ENCODE measurements around the gene SHC4. TPM values are rescaled to one million over a fixed set of nuclear protein-coding genes. Genes with fewer than 3 reads are reported as not detected.

SHC4 gene
- polyA plus RNA-seq, 1 of the 3 experiments (the other 2 are of a cell fraction): 1.6 TPM

DNA sequence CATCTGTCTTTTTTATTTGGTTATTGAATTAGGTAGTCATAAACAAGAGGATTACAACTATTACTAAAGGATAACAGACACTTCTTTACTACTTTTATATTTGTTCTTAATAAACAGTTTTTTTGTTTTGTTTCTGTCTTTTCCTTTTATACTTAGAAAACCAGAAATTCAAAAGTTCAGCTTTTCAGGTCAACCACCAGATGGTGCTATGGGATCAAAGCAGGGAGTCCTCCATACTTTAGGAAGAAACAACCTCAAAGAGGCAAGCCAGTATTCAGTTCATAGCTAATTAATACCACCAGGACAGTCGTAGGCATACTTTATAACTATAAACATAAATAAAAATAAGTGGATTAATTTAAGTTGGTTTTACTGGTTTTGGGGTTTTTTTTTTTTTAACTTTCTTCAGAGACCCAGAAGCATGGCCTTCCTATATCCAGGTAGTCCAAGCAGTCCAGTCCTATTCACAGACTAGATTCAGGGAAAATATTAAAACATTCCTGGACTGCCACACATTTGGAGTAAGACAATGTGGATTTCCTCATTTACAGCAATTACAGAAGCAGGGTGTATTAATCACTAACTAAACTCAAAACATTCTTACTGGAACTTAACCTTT, 101.8 kb downstream of the SHC4 start:
- CTCF ChIA-PET: interaction anchor here (0.5 to 4.1 kb wide), 69 partner anchors 8 to 1454 kb away, joined by 3 to 68 read pairs (median 4); partner anchors contain the start of genes CEP152, COPS2, EID1 and FGF7
- no peak overlapping the region for H3K4me2 ChIP-seq
- no peak overlapping the region; the same call in 1 of the 2 replicates for H2AFZ ChIP-seq (ENCODE audit: low read depth)
- POLR2A ChIA-PET: interaction anchor here (1.0 to 1.1 kb wide), 2 partner anchors 16 kb away, joined by 3 read pairs; partner anchors contain the start of gene EID1
- 0% methylated on average over 1 of the region's 1 CpG for WGBS (ENCODE audit: low lambda C conversion rate)
- no peak overlapping the region for H3K4me3 ChIP-seq (ENCODE audit: low read depth in 2 of 2, low read length in 1 of 2)
- no peaks in the 10 kb centered on the region for H3K9me2 ChIP-seq
- peaks cover 1 to 31% of the 10 kb centered on the region in 2 experiments; a peak in 3 of 4 replicates for H3K4me1 ChIP-seq (ENCODE audit: control insufficient read depth in 1 of 2, insufficient read depth in 2 of 2, low read depth in 1 of 2, low read length in 1 of 2)
- H4K20me1 ChIP-seq (ENCODE audit: insufficient read depth): no peaks in the 10 kb centered on the region
- H3F3A ChIP-seq (replicated peaks; ENCODE audit: insufficient read depth): peaks cover 12% of the 10 kb centered on the region
- H3K9ac ChIP-seq: no peak overlapping the region
- DNase-seq: peak; percentile 58
- no peak for TF ChIP-seq GABPA (IDR thresholded peaks at IDR 0.05; ENCODE audit: low read depth)
- no peak for TF ChIP-seq EP300 (IDR thresholded peaks at IDR 0.05; ENCODE audit: borderline replicate concordance in 1 of 2, low read depth in 1 of 2, low read length in 1 of 2)
- peak; percentile 94 for TF ChIP-seq SMC3 (IDR thresholded peaks at IDR 0.05; ENCODE audit: low read depth, low read length)
- TF ChIP-seq, protein P1, sequence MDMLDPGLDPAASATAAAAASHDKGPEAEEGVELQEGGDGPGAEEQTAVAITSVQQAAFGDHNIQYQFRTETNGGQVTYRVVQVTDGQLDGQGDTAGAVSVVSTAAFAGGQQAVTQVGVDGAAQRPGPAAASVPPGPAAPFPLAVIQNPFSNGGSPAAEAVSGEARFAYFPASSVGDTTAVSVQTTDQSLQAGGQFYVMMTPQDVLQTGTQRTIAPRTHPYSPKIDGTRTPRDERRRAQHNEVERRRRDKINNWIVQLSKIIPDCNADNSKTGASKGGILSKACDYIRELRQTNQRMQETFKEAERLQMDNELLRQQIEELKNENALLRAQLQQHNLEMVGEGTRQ (IDR thresholded peaks at IDR 0.05; ENCODE audit: borderline replicate concordance, low read depth, low read length): no peak
- TF ChIP-seq TCF12 (IDR thresholded peaks at IDR 0.05): 0 out of 2 replicates have a peak, but pooled peaks have one; percentile 12
- TF ChIP-seq NFIC (IDR thresholded peaks at IDR 0.05; ENCODE audit: borderline replicate concordance): no peak
- peak; percentile 99 for TF ChIP-seq RAD21 (IDR thresholded peaks at IDR 0.05; ENCODE audit: low read length)
- no peak for TF ChIP-seq CHD2 (IDR thresholded peaks at IDR 0.05; ENCODE audit: low read length, partially characterized antibody)
- no peak for TF ChIP-seq ELF1 (IDR thresholded peaks at IDR 0.05)
- TF ChIP-seq, protein P2, sequence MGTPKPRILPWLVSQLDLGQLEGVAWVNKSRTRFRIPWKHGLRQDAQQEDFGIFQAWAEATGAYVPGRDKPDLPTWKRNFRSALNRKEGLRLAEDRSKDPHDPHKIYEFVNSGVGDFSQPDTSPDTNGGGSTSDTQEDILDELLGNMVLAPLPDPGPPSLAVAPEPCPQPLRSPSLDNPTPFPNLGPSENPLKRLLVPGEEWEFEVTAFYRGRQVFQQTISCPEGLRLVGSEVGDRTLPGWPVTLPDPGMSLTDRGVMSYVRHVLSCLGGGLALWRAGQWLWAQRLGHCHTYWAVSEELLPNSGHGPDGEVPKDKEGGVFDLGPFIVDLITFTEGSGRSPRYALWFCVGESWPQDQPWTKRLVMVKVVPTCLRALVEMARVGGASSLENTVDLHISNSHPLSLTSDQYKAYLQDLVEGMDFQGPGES (IDR thresholded peaks at IDR 0.05; ENCODE audit: low read depth, low read length): no peak
- TF ChIP-seq, protein P3, sequence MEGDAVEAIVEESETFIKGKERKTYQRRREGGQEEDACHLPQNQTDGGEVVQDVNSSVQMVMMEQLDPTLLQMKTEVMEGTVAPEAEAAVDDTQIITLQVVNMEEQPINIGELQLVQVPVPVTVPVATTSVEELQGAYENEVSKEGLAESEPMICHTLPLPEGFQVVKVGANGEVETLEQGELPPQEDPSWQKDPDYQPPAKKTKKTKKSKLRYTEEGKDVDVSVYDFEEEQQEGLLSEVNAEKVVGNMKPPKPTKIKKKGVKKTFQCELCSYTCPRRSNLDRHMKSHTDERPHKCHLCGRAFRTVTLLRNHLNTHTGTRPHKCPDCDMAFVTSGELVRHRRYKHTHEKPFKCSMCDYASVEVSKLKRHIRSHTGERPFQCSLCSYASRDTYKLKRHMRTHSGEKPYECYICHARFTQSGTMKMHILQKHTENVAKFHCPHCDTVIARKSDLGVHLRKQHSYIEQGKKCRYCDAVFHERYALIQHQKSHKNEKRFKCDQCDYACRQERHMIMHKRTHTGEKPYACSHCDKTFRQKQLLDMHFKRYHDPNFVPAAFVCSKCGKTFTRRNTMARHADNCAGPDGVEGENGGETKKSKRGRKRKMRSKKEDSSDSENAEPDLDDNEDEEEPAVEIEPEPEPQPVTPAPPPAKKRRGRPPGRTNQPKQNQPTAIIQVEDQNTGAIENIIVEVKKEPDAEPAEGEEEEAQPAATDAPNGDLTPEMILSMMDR (IDR thresholded peaks at IDR 0.05): peak; percentile 98
- TF ChIP-seq RFX5 (IDR thresholded peaks at IDR 0.05; ENCODE audit: low read length): no peak
- TF ChIP-seq, protein P4, sequence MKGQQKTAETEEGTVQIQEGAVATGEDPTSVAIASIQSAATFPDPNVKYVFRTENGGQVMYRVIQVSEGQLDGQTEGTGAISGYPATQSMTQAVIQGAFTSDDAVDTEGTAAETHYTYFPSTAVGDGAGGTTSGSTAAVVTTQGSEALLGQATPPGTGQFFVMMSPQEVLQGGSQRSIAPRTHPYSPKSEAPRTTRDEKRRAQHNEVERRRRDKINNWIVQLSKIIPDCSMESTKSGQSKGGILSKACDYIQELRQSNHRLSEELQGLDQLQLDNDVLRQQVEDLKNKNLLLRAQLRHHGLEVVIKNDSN (IDR thresholded peaks at IDR 0.05; ENCODE audit: borderline replicate concordance, low read depth): no peak
- H3K27me3 ChIP-seq (ENCODE audit: insufficient read depth): no peaks in the 10 kb centered on the region
- no peaks in the 10 kb centered on the region for H3K79me2 ChIP-seq (ENCODE audit: insufficient read depth)
- no peaks in the 10 kb centered on the region for H3K9me3 ChIP-seq
- H3K27ac ChIP-seq (ENCODE audit: low read depth in 2 of 2, low read length in 1 of 2): no peak overlapping the region
- H3K36me3 ChIP-seq (replicated peaks in 1 of 2; ENCODE audit: control insufficient read depth in 1 of 2, insufficient read depth in 2 of 2, low read length in 1 of 2): no peaks in the 10 kb centered on the region
